ENCODE results near the gene PLEKHA8.

PLEKHA8 gene

DNA sequence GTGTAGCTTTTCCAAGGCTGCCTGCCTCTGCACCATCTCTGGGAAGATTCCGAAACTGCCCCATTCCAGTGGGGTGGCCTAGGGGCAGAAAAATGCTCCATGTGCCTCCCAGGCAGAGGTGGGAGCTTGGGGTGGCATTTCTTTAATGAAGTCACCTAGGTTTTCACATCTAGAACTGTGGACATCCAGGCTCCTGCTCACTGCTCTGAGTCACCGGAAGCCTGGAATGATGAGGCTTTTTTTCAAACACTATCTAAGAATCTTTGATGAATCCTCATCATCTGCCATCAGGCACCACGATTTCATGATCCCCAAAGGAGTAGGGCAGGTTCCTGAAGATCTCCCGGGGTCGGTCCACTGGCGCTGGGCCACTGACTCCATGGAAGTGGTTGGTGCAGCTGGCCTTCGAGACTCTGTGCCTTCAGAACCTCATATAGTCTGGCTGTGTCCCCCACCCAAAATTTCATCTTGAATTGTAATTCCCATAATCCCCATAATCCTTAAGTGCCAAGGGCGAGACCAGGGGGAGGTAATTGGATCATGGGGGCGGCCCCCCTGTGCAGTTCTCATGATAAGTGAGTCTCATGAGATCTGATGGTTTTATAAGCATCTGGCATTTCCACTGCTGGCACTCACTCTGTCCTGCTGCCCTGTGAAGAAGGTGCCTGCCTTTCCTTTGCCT is 143.7 kb downstream of the PLEKHA8 start:
- no peaks in the 10 kb centered on the region for H3K9me3 ChIP-seq (replicated peaks; ENCODE audit: insufficient read depth, low read length)
- no peaks in the 10 kb centered on the region for H3F3A ChIP-seq (ENCODE audit: insufficient read depth, low read length)
- no peak overlapping the region for H3K4me2 ChIP-seq (ENCODE audit: low read depth, low read length)
- H4K20me1 ChIP-seq (ENCODE audit: insufficient read depth, low read length): no peaks in the 10 kb centered on the region
- H3K4me3 ChIP-seq (ENCODE audit: low read length): no peak overlapping the region
- no peaks in the 10 kb centered on the region for H3K79me2 ChIP-seq (ENCODE audit: low read length)
- H3K27ac ChIP-seq (ENCODE audit: low read length): no peak overlapping the region
- H2AFZ ChIP-seq (ENCODE audit: low read length): no peak overlapping the region
- H3K4me1 ChIP-seq (ENCODE audit: low read length): no peaks in the 10 kb centered on the region
- H3K9ac ChIP-seq (ENCODE audit: low read length): no peak overlapping the region
- no peaks in the 10 kb centered on the region for H3K27me3 ChIP-seq (replicated peaks; ENCODE audit: insufficient read depth, low read length)
- H3K9me2 ChIP-seq (replicated peaks; ENCODE audit: insufficient read depth, low read length): no peaks in the 10 kb centered on the region
- no peak for DNase-seq
- H3K36me3 ChIP-seq (replicated peaks; ENCODE audit: insufficient read depth, low read length): no peaks in the 10 kb centered on the region
- TF ChIP-seq EZH2phosphoT487 (IDR thresholded peaks at IDR 0.05; ENCODE audit: low read length) (no peak), EZH2 (optimal IDR thresholded peaks at IDR 0.05; ENCODE audit: low read depth, low read length) (no peak)
- TF ChIP-seq, protein P1, sequence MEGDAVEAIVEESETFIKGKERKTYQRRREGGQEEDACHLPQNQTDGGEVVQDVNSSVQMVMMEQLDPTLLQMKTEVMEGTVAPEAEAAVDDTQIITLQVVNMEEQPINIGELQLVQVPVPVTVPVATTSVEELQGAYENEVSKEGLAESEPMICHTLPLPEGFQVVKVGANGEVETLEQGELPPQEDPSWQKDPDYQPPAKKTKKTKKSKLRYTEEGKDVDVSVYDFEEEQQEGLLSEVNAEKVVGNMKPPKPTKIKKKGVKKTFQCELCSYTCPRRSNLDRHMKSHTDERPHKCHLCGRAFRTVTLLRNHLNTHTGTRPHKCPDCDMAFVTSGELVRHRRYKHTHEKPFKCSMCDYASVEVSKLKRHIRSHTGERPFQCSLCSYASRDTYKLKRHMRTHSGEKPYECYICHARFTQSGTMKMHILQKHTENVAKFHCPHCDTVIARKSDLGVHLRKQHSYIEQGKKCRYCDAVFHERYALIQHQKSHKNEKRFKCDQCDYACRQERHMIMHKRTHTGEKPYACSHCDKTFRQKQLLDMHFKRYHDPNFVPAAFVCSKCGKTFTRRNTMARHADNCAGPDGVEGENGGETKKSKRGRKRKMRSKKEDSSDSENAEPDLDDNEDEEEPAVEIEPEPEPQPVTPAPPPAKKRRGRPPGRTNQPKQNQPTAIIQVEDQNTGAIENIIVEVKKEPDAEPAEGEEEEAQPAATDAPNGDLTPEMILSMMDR (IDR thresholded peaks at IDR 0.05; ENCODE audit: low read length): no peak

DNA sequence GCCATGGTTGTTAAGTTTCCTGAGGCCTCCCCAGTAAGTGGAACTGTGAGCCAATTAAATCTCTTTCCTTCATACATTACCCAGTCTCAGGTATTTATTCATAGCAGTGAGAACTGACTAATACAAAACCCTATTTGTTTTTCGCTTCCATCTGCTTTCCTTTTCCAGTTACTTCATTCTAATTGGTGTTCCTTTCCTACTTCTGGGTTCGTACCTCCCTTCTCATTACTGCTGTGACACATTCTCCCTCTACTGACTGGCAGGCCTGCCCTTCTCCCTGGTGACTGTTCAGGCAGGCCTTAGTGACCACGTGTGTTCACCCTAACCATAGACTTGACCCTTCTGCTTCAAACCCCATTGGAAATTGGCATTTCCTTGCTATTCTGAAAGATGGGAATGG is 144.2 kb downstream of the PLEKHA8 start:
- Histone ChIP-seq H3K9me2 (replicated peaks; ENCODE audit: insufficient read depth, low read length) (no peaks in the 10 kb centered on the region), H3K4me1 (ENCODE audit: low read length) (no peaks in the 10 kb centered on the region), H3K27ac (ENCODE audit: low read length) (no peak overlapping the region), H3F3A (ENCODE audit: insufficient read depth, low read length) (no peaks in the 10 kb centered on the region), H3K9ac (ENCODE audit: low read length) (no peak overlapping the region), H2AFZ (ENCODE audit: low read length) (no peak overlapping the region), H3K79me2 (ENCODE audit: low read length) (no peaks in the 10 kb centered on the region), H3K9me3 (replicated peaks; ENCODE audit: insufficient read depth, low read length) (no peaks in the 10 kb centered on the region), H3K4me2 (ENCODE audit: low read depth, low read length) (no peak overlapping the region), H3K4me3 (ENCODE audit: low read length) (no peak overlapping the region), H3K27me3 (replicated peaks; ENCODE audit: insufficient read depth, low read length) (no peaks in the 10 kb centered on the region), H4K20me1 (ENCODE audit: insufficient read depth, low read length) (no peaks in the 10 kb centered on the region), H3K36me3 (replicated peaks; ENCODE audit: insufficient read depth, low read length) (no peaks in the 10 kb centered on the region)
- TF ChIP-seq EZH2phosphoT487 (IDR thresholded peaks at IDR 0.05; ENCODE audit: low read length) (no peak), EZH2 (optimal IDR thresholded peaks at IDR 0.05; ENCODE audit: low read depth, low read length) (no peak)
- TF ChIP-seq, protein P1 (IDR thresholded peaks at IDR 0.05; ENCODE audit: low read length): no peak
- no peak for DNase-seq

DNA sequence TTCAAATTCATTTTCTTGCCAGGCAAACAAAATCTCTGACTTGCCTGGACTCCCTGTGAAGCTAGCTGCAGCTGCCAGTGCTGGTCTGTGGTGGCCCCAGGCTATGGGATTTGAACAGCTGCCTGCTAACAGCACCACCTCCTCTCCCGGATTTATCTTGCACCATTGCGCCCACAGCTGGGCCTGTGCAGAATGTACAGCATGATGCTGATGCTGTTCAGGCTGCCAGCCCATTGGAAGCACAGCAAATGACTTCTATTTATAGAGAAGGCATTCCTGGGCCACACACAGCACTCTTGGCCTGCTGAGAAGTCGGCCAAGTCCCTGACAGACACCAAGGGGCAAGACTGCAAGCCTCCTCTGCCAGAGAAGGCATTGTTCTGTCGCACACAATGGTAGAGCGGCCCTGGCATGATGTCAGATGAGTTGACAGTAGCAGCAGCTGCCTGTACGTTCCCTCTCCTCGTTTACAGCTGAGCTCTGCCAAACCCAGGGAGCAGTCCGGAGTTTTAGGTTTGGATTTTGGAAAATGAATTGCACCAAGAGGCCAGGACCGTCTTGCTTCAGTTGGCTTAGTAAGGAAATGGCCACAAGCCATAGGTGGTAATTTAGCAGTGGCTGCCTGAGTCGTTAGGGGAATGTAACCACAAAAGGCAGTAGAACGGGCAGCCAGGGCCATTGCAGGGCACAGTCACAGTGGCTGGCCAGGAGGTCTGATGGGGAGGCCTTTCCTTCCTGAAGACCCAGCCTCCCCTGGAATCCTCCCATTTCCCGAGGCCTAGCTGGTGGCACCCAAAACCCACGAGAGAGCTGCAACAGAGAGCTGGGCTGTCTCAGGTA is 145.1 kb downstream of the PLEKHA8 start:
- Histone ChIP-seq H2AFZ (ENCODE audit: low read length) (no peak overlapping the region), H4K20me1 (ENCODE audit: insufficient read depth, low read length) (no peaks in the 10 kb centered on the region), H3F3A (ENCODE audit: insufficient read depth, low read length) (no peaks in the 10 kb centered on the region), H3K36me3 (replicated peaks; ENCODE audit: insufficient read depth, low read length) (no peaks in the 10 kb centered on the region), H3K27ac (ENCODE audit: low read length) (no peak overlapping the region), H3K27me3 (replicated peaks; ENCODE audit: insufficient read depth, low read length) (no peaks in the 10 kb centered on the region), H3K4me3 (ENCODE audit: low read length) (no peak overlapping the region), H3K9ac (ENCODE audit: low read length) (no peak overlapping the region), H3K4me2 (ENCODE audit: low read depth, low read length) (no peak overlapping the region), H3K79me2 (ENCODE audit: low read length) (no peaks in the 10 kb centered on the region), H3K9me2 (replicated peaks; ENCODE audit: insufficient read depth, low read length) (no peaks in the 10 kb centered on the region), H3K4me1 (ENCODE audit: low read length) (no peaks in the 10 kb centered on the region), H3K9me3 (replicated peaks; ENCODE audit: insufficient read depth, low read length) (no peaks in the 10 kb centered on the region)
- TF ChIP-seq EZH2 (optimal IDR thresholded peaks at IDR 0.05; ENCODE audit: low read depth, low read length): no peak
- TF ChIP-seq EZH2phosphoT487 (IDR thresholded peaks at IDR 0.05; ENCODE audit: low read length): no peak
- TF ChIP-seq, protein P1 (IDR thresholded peaks at IDR 0.05; ENCODE audit: low read length): no peak
- DNase-seq: no peak
